AG04449 (cell line): ENCODE measurements around the gene FAM76B.

Experiments used
- CTCF ChIA-PET: fragments of 350-600 bp; formaldehyde crosslinking; extraction: SDS; loops from one replicate; lab custom pipeline; 2021; ENCODE audit warnings: antibody characterized with exemption; lab: Yijun Ruan, JAX
- POLR2A ChIA-PET: fragments of 400-600, 350-600 bp; formaldehyde crosslinking; extraction: SDS; loops from one replicate; lab custom pipeline; 2020; ENCODE audit warnings: antibody characterized with exemption, inconsistent platforms; lab: Yijun Ruan, JAX
- DNase-seq: peaks from one replicate; pipeline ENCODE4 v3.0.0-alpha.2; 2010; ENCODE audit warnings: low read depth, low spot score
- H3K4me3 ChIP-seq: 2 replicates; pipeline ENCODE4 v1.5.1; 2011; ENCODE audit warnings: low read depth, mild to moderate bottlenecking, control low read depth, low read length
- CTCF ChIP-seq: IDR thresholded peaks from one replicate; pipeline ENCODE4 v1.5.1; 2011; ENCODE audit warnings: mild to moderate bottlenecking, moderate library complexity, low read length, control low read depth, inconsistent platforms; ENCODE audit not compliant: insufficient read depth; ENCODE audit errors: missing control alignments

The FAM76B gene

GRCh38 chr11:95760941-95761340 lies 28.6 kb downstream of the FAM76B start:
- no peak for DNase-seq
- CTCF ChIA-PET: interaction anchor here (5.9 to 22.7 kb wide), 3 partner anchors 54 to 691 kb away, joined by 48 to 581 read pairs (median 89); partner anchors contain the start of gene SRSF8
- POLR2A ChIA-PET: no interaction called here
- H3K4me3 ChIP-seq: no peak overlapping the region
- TF ChIP-seq CTCF: no peak

- ChIA-PET POLR2A (no interaction called here), CTCF (interaction anchor here (1.0 to 22.7 kb wide), 3 partner anchors 10 to 599 kb away, joined by 3 to 581 read pairs (median 3); no protein-coding TSS in a partner anchor)
- no peak for DNase-seq
- TF ChIP-seq CTCF: no peak
- H3K4me3 ChIP-seq: no peak overlapping the region
Observed at GRCh38 chr11:95751515-95751914, 38.1 kb downstream of the FAM76B start.

- DNase-seq: no peak
- no peak overlapping the region for H3K4me3 ChIP-seq
- CTCF ChIA-PET: interaction anchor here (1.0 to 22.7 kb wide), 2 partner anchors 45 to 598 kb away, joined by 3 to 581 read pairs; no protein-coding TSS in a partner anchor
- TF ChIP-seq CTCF: no peak
- POLR2A ChIA-PET: no interaction called here
Observed at GRCh38 chr11:95750101-95750500, 39.5 kb downstream of the FAM76B start.

GRCh38 chr11:95739108-95739938 lies 50.3 kb downstream of the FAM76B start:
- no peak overlapping the region for H3K4me3 ChIP-seq
- DNase-seq: no peak
- POLR2A ChIA-PET: no interaction called here
- CTCF ChIA-PET: interaction anchor here (0.8 to 2.6 kb wide), 5 partner anchors 20 to 587 kb away, joined by 3 to 10 read pairs (median 4); no protein-coding TSS in a partner anchor
- no peak for TF ChIP-seq CTCF

GRCh38 chr11:95736809-95737208 lies 52.8 kb downstream of the FAM76B start:
- CTCF ChIA-PET: interaction anchor here (0.6 to 1.5 kb wide), 9 partner anchors 10 to 588 kb away, joined by 3 to 4 read pairs (median 3); no protein-coding TSS in a partner anchor
- no peak overlapping the region for H3K4me3 ChIP-seq
- POLR2A ChIA-PET: no interaction called here
- TF ChIP-seq CTCF: no peak
- DNase-seq: no peak

GRCh38 chr11:95736355-95736754 lies 53.2 kb downstream of the FAM76B start:
- TF ChIP-seq CTCF: no peak
- H3K4me3 ChIP-seq: no peak overlapping the region
- ChIA-PET CTCF (interaction anchor here (0.6 to 1.3 kb wide), 5 partner anchors 10 to 586 kb away, joined by 3 to 4 read pairs (median 4); no protein-coding TSS in a partner anchor), POLR2A (no interaction called here)
- no peak for DNase-seq
